KMS-11 (cell line): ENCODE data around the gene SEMA3B.

Source experiments
- H2AFZ ChIP-seq: fragments of 200-600 bp; sonication (generic); 2 replicates; pipeline ENCODE4 v1.6.1; 2016; ENCODE audit warnings: antibody characterized with exemption, mixed run types, low read depth
- H3K27ac ChIP-seq: fragments of 200-600 bp; sonication (generic); 2 replicates; pipeline ENCODE4 v1.6.1; 2016; ENCODE audit warnings: mild to moderate bottlenecking, mixed run types
- H3K27me3 ChIP-seq: fragments of 200-600 bp; sonication (generic); 2 replicates; pipeline ENCODE4 v1.6.1; 2017; ENCODE audit warnings: mild to moderate bottlenecking, low read depth, mixed run types, moderate library complexity; ENCODE audit not compliant: insufficient read depth
- H3K36me3 ChIP-seq: fragments of 200-600 bp; sonication (generic); 2 replicates; pipeline ENCODE4 v1.6.1; 2017; ENCODE audit warnings: mild to moderate bottlenecking, mixed run types; ENCODE audit not compliant: insufficient read depth
- H3K4me1 ChIP-seq: fragments of 200-600 bp; sonication (generic); 2 replicates; pipeline ENCODE4 v1.6.1; 2016; ENCODE audit warnings: mild to moderate bottlenecking, low read depth, mixed run types; ENCODE audit not compliant: poor library complexity, severe bottlenecking
- H3K4me2 ChIP-seq: fragments of 200-600 bp; sonication (generic); 2 replicates; pipeline ENCODE4 v1.7.0; 2016; ENCODE audit warnings: mild to moderate bottlenecking, mixed run types
- H3K4me3 ChIP-seq: fragments of 200-600 bp; sonication (generic); IDR thresholded peaks from 2 replicates; pipeline ENCODE4 v1.6.1; 2017; ENCODE audit warnings: low read depth, low read length, mixed read lengths; ENCODE audit not compliant: insufficient read depth
- H3K79me2 ChIP-seq: fragments of 200-600 bp; sonication (generic); 2 replicates; pipeline ENCODE4 v1.6.1; 2016; ENCODE audit warnings: low read depth, mixed run types; ENCODE audit not compliant: insufficient read depth
- H3K9ac ChIP-seq: fragments of 200-600 bp; sonication (generic); 2 replicates; pipeline ENCODE4 v1.6.1; 2016; ENCODE audit warnings: mild to moderate bottlenecking, mixed run types
- H4K20me1 ChIP-seq: fragments of 200-600 bp; sonication (generic); 2 replicates; pipeline ENCODE4 v1.6.1; 2016; ENCODE audit warnings: mild to moderate bottlenecking, mixed run types; ENCODE audit not compliant: insufficient read depth
- TF ChIP-seq, protein P1 (sequence below): fragments of 200-600 bp; sonication (generic); conservative IDR thresholded peaks from 2 replicates; pipeline ENCODE4 v1.6.1; 2017; ENCODE audit warnings: low read depth, mild to moderate bottlenecking, antibody characterized with exemption, low read length, moderate library complexity, mixed read lengths

SEMA3B gene

DNA sequence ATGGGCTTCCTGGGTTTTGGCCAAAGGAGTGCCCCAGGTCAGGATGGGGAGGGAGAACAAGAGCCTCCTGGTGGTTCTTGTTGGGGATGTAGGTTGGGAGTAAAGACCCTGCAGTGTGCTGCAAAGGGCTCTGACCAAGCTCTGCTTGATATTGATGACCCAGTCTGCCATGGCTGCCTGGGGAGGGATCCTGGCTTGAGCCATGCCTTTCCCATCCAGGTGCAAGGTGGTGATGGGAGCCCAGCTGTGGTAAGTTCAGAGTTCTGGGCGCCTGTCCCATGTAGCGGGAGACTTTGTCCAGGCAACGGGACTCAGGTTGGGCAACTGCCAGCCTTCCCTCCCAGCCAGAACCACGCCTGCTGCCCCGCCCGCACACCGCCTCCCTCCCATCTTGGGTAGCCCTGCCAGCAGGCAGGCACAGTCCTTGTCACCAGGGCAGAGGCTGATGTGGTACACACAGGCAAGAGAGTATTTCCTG, 30.4 kb upstream of the SEMA3B start:
- Histone ChIP-seq H3K4me2 (peak overlapping the region; percentile 76), H3K27me3 (no peaks in the 10 kb centered on the region), H3K79me2 (peaks cover 42% of the 10 kb centered on the region), H4K20me1 (no peaks in the 10 kb centered on the region), H3K27ac (peak overlapping the region; percentile 35; the same call in 1 of the 2 replicates), H2AFZ (no peak overlapping the region), H3K4me1 (no peaks in the 10 kb centered on the region), H3K4me3 (no peak overlapping the region), H3K9ac (no peak overlapping the region), H3K36me3 (no peaks in the 10 kb centered on the region)
- TF ChIP-seq, protein P1, sequence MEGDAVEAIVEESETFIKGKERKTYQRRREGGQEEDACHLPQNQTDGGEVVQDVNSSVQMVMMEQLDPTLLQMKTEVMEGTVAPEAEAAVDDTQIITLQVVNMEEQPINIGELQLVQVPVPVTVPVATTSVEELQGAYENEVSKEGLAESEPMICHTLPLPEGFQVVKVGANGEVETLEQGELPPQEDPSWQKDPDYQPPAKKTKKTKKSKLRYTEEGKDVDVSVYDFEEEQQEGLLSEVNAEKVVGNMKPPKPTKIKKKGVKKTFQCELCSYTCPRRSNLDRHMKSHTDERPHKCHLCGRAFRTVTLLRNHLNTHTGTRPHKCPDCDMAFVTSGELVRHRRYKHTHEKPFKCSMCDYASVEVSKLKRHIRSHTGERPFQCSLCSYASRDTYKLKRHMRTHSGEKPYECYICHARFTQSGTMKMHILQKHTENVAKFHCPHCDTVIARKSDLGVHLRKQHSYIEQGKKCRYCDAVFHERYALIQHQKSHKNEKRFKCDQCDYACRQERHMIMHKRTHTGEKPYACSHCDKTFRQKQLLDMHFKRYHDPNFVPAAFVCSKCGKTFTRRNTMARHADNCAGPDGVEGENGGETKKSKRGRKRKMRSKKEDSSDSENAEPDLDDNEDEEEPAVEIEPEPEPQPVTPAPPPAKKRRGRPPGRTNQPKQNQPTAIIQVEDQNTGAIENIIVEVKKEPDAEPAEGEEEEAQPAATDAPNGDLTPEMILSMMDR, result no peak

DNA sequence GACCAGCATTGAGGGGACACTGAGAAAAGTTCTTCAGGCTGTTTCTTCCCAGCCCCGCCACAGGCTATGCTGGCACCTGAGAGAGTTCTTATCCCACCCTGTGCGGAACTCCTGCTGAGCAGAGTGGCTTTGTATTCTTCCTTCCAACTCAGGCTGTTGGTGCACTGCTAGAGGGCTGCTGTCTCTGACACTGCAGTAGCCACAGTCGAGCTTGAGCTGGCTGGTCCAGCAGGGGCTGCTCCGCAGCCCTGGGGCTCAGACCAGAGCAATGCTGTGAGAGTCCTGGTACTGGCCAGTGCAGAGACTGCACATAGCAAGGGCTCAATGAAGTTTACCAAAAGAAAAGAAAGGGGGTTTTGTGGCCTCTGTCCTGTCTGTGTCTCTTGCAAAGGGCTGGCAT, 29.3 kb upstream of the SEMA3B start:
- Histone ChIP-seq H4K20me1 (no peaks in the 10 kb centered on the region), H3K4me2 (no peak overlapping the region), H3K4me3 (no peak overlapping the region), H3K79me2 (peaks cover 44% of the 10 kb centered on the region), H3K27me3 (no peaks in the 10 kb centered on the region), H2AFZ (no peak overlapping the region), H3K36me3 (no peaks in the 10 kb centered on the region), H3K9ac (no peak overlapping the region), H3K27ac (no peak overlapping the region), H3K4me1 (no peaks in the 10 kb centered on the region)
- TF ChIP-seq, protein P1, result no peak

DNA sequence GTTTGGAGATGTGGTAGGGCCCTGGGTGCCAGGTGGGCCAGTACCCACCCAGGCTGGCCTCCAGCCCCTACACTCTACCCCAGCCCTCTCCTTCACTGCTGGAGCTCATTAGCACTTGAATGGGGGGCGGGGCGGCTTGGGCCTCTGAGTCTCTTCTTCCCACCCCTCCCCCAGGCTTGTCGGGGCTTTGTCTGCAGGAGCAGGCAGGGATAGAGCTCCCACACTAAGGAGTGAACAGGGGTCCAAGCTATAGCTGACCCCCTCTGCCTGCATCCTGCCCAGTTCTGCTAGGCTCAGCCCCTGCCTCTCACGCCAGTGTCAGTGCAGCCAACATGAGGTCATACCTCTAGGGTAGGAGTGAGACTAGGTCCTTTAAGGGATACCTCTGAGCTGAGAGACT, 27.8 kb upstream of the SEMA3B start:
- Histone ChIP-seq H3K79me2 (peaks cover 44% of the 10 kb centered on the region), H3K27me3 (no peaks in the 10 kb centered on the region), H3K4me2 (no peak overlapping the region), H3K4me1 (no peaks in the 10 kb centered on the region), H2AFZ (no peak overlapping the region), H3K36me3 (no peaks in the 10 kb centered on the region), H3K9ac (no peak overlapping the region), H3K27ac (no peak overlapping the region), H4K20me1 (no peaks in the 10 kb centered on the region), H3K4me3 (no peak overlapping the region)
- TF ChIP-seq, protein P1, result no peak

DNA sequence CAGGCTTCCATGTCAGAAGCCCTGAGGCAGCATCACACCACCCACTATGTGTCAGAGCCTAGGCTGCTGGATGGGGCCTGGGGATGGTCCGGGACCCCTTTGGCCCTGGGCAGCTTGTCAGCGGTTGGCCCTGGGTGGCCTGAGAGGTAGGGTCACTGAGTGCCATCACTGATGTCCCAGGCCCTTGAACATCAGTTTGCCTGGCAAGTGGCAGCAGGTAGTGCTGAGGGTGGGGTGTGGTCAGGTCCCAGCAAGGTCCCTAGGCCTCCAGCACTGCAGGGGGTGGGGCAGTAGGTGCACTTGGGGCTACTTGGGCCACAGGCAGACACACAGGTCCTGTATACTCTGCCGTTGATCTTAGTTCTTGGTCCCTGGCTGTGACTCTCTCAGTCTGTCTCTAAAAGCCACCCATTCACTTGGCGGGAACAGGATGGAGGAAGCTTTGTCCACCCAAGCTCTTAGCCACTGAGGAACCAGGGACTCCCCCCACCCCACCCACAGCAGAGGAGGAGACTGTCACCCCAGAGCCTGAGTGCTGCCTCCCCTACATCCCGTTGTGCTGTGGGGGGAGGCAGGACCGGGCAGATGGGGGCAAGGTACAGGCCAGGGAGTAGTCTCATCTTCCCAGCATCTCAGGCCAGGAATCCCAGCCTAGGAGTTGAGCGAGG, 27.1 kb upstream of the SEMA3B start:
- Histone ChIP-seq H3K79me2 (peaks cover 37% of the 10 kb centered on the region), H3K27me3 (no peaks in the 10 kb centered on the region), H3K4me1 (peaks cover 2% of the 10 kb centered on the region), H3K4me2 (no peak overlapping the region), H4K20me1 (no peaks in the 10 kb centered on the region), H3K4me3 (no peak overlapping the region), H3K27ac (no peak overlapping the region), H2AFZ (no peak overlapping the region), H3K36me3 (no peaks in the 10 kb centered on the region), H3K9ac (no peak overlapping the region)
- TF ChIP-seq, protein P1, result no peak
